Astrocyte of the hippocampus (primary cell): ENCODE results near the gene SPATS2L.

Experiments
- DNase-seq: peaks from one replicate; pipeline ENCODE4 v3.0.0; 2011; ENCODE audit warnings: low read depth, low spot score

SPATS2L gene

DNA sequence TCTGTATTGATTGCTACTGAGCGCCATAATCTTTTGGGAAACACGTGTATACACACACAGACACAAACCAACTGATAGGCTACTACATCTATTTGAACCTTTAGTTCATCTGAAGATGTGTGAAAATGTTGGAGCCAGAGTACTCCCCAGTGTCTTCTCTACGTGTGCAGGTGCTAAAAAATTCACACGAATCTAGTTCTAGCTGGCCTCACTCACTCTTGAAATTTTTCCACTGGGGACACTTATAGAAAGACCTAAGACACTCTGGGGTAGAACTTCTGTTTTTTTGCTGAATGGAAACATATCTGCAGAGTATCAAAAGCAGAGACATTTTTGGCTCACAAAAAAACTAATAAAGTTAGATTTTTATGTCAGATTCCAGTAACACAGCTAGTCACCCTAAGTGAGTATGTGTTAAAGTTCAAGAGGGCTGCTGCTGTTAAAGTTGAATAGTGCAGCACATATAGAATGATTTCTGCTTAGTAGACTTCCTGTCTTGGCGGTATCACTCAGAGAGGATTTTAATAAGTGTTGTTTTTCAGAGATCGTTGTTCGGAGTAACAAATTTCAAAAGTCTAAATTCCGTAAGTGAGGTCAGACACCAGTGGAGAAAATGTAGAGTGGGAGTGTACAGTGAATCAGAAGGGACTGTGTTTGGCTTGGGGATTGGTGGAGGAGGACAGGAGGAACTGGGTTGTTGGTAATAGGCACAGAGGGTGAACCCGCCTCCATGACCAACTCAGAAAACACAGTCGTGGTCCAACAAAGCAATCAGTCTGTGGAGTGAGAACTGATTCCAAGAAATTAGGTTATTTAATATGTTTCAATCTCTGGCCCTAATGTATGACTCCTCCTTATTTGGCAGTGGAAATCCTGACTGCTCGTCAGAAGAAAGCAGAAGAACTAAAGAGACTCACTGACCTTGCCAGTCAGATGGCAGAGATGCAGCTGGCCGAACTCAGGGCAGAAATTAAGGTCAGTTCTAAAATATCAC is 160.2 kb downstream of the SPATS2L start:
- no peak for DNase-seq

GRCh38 chr2:200467806-200468681 is 161.6 kb downstream of the SPATS2L start:
- no peak for DNase-seq

DNA sequence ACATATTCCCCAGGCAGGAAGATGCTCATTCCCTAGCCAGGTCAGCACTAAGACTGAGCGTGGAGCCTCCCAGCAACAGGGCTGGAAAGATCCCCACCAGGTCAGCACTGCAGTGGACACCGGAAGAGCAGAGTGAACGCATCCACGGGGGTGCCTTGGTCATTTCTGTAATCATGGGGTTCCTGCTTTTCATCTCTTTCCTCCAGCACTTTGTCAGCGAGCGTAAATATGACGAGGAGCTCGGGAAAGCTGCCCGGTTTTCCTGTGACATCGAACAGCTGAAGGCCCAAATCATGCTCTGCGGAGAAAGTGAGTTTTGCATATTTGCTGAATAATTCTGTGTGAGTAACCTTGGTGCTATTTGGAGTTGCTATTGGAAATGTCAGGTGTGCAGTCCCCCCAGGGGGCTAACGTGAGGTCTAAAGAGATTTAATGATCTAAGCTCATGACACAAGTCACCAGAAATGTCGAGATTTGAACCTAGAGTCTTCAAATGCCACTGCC is 163.3 kb downstream of the SPATS2L start:
- DNase-seq: peak; percentile 64

- peak; percentile 22 for DNase-seq
Observed at GRCh38 chr2:200470230-200470629, 163.7 kb downstream of the SPATS2L start.

DNA sequence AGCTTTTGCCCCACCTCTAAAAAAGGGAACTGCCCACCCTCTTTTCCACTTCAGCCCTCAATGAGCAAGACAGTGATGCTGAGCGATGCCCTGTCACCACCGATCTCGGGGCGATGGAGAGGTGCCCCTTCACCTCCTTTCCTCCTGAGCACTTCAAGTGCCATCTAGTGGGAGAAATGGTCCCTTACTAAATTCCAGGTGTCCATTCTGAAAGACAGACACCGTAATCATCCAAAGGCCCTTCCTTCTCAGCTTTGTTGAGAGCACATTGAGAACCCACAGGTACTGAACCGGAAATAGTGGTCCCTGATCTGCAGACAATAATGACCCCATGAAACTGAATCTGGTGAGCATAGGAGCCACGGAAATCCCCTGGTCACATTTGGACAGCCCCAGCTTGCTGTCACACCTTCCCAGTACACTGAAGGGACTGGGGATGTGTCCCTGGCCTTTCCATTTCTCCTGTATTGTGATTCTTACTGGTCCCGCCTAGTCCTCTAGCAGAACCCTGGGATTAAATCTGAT is 164.9 kb downstream of the SPATS2L start:
- peak; percentile 63 for DNase-seq

DNA sequence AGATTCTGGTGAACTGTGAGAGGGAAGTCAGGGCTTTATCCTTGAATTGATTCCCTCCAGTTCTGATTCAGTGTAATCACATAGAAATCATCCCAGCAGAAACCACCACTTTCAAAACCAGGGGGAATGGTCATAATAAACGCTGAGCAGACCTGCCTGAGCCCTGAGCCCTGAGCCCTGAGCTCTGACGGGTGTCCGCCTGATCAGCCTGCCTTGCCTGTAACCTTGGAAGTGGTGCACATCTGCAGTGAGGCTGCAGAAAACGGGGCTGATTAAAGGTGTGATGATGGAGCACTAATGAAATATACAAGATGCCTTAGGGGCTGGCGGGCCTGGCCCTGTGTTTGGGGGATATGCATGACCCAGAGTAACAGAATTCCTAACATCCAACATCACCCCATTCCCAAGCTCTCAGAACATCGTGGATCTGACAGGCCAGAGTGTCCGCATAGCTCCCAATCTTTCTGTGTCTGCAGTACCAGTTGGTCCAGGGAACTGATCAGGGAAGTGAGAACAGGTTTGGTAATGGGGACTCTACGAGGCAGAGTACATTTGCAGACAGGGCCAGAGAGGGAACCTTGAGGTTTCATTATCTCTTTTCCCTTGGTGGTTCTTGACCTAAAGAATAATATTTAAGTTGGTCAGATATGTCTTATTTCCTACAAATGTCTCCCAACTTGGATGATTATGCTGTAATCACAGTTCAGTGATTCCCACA is 165.6 kb downstream of the SPATS2L start:
- DNase-seq: no peak

DNA sequence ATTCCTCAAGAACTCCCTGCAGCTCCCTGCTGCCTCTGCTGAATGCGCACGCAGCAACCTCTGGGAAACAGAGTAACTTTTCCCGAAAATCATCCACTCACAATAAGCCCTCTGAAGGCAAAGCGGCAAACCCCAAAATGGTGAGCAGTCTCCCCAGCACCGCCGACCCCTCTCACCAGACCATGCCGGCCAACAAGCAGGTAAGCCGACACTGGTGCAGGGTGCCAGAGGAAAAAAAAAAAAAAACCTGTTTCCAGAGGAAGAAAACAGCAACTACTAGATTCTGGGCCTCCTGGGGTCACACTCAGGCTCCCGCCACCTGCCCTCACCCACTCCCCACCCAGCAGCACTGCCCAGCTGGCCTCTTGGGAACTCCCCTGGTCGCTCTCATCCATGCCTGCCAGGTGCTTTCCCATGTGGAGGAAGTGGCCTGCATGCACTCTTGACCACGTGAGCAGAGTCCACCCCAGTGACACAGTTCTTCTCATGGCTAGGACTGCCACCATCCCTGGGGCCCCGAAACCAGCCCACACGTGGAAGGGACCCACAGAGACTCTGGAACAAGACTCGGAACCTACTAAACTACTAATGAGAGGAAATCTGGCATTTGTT is 166.5 kb downstream of the SPATS2L start:
- DNase-seq: no peak

GRCh38 chr2:200475795-200476194 is 169.3 kb downstream of the SPATS2L start:
- DNase-seq: no peak

- no peak for DNase-seq
Observed at GRCh38 chr2:200476836-200477235, 170.3 kb downstream of the SPATS2L start.

DNA sequence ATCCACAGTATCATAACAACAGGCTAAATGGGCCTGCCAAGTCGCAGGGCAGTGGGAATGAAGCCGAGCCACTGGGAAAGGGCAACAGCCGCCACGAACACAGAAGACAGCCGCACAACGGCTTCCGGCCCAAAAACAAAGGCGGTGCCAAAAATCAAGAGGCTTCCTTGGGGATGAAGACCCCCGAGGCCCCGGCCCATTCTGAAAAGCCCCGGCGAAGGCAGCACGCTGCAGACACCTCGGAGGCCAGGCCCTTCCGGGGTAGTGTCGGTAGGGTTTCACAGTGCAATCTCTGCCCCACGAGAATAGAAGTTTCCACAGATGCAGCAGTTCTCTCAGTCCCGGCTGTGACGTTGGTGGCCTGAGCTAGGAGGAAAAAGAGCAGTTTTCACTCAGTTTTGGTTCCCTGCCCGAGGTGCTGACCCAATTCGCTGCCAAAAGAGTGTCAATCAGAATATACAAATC is 171.2 kb downstream of the SPATS2L start:
- DNase-seq: no peak

DNA sequence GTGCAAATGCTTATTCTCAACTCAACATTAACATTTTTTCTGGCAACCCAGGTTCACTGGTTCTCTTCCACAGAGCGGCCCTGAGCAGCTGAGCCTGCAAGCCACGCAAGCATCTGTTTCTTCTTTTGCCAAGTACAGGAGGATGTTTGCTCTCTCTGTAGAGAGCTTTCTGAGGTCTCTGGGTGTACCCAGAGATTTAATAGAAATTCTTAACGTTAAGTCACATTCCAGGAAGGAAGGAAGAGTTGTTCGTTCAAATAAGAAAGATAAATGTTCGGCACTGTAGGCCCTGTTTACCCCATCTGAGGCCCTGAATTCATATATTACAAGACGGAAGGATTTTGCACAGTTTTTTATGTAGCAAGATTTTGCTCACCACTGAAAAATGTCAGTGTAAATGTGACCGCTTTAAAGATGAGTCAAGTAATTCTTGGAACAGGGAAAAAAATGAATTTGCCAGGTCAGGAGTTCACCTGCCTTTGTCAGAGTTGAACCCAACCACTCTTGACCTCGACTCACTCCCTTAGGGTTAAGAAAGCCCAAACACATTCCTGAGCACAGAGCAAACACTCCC is 173.3 kb downstream of the SPATS2L start:
- peak; percentile 45 for DNase-seq

- DNase-seq: no peak
Observed at GRCh38 chr2:200482194-200482593, 175.7 kb downstream of the SPATS2L start.

GRCh38 chr2:200483729-200484198 is 177.3 kb downstream of the SPATS2L start:
- DNase-seq: peak; percentile 21

- no peak for DNase-seq
Observed at GRCh38 chr2:200484934-200485333, 178.4 kb downstream of the SPATS2L start.

- no peak for DNase-seq
Observed at GRCh38 chr2:200486529-200486928, 180.0 kb downstream of the SPATS2L start.

- no peak for DNase-seq
Observed at GRCh38 chr2:200488169-200488568, 181.7 kb downstream of the SPATS2L start.

DNA sequence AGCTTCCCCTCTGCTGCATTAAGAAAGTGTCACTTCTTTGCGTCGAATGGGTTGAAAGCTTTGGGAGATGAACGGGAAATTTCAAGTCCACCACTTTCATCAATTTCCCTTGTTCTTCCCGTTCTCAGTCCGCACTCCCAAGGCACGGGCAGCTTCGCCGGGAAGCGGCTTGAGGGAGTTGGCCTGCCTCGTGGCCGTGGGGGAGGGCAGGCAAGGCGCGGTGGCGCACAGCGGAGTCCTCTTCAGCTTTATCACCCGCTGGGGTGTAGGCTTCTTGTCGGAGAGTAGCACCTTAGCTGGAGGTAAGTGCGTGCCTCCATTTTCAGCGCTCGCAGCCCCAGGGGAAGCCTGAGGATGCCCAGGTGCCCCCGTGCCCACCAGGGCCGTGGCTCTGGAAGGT is 183.5 kb downstream of the SPATS2L start:
- DNase-seq: no peak

DNA sequence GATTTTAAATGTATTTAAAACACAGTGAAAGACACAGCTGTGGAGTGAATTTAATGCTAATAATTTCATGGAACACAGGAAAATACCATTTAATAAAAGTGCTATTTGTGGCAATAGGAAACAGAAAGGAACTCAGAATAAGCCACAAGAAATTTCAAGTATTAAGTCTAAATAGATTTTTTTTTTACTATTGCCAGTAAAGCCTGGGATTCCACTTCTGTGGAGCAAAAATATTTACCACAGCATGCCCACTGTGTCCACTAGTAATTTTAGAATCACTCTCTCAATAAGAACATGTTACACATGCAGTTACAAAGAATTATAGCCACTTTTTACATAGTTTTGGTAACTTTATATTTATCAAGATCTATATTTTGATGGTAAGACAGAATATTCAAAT is 186.2 kb downstream of the SPATS2L start:
- no peak for DNase-seq

DNA sequence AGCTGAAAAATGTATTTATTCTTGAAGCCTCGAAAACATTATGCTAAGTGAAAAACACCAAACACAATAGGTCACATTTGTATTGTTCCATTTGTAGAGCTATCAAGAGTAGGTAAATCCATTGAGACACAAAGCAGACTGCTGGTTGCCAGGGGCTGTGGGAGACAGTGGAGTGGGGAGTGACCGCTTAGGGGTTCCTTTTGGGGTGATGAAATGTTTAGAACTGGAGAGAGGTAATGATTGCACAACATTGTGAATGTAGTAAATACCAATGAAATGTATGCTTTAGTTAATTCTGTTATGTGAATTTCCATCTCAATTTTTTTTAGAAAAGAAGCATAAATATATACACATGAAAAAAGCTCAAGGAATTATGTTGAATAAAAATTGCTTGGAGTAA is 187.6 kb downstream of the SPATS2L start:
- DNase-seq: no peak

- DNase-seq: no peak
Observed at GRCh38 chr2:200496696-200497095, 190.2 kb downstream of the SPATS2L start.
